Muscle of arm (tissue), 12 donors: ENCODE measurements around the gene MYO5A. TPM values are rescaled to one million over a fixed set of nuclear protein-coding genes. Genes with fewer than 3 reads are reported as not detected.

Experiments
- DNase-seq: peaks from one replicate; pipeline ENCODE4 v3.0.0-alpha.2; 2013
- polyA plus RNA-seq, 12 donors: library from polyadenylated mRNA; unstranded; fragments of 120-200 nt; gene quantifications; one replicate each; pipeline ENCODE4 v1.2.1, GENCODE V29; 2013; ENCODE audit not compliant: insufficient read length in 12 of 12

Gene MYO5A
- polyA plus RNA-seq, 12 donors = 4.5 to 21.8 (median 7.3) TPM; not detected in 1

GRCh38 chr15:52334491-52335160 lies 194.1 kb downstream of the MYO5A start:
- DNase-seq = no peak

GRCh38 chr15:52331490-52332240 lies 197.0 kb downstream of the MYO5A start:
- peak; percentile 19 for DNase-seq

GRCh38 chr15:52329987-52330386 lies 198.7 kb downstream of the MYO5A start:
- no peak for DNase-seq

GRCh38 chr15:52329150-52329549 lies 199.5 kb downstream of the MYO5A start:
- no peak for DNase-seq

DNA sequence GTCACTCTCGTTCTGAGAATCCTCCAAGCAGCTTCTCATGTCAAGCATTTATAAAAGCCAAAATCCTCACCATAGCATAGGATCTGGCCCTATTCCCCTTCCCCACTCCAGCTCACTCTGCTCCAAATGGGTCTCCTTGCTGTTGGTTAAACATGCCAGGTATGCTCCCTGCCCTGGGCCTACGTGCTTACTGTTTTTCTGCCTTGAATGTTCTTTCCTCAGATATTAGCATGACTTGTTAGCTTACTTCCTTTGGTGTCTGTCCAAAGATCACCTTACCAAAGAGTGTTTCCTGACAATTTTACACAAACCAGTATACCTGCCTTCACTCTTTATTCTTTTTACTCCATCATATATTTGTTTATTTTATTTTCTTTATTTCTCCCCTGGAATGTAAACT lies 200.0 kb downstream of the MYO5A start:
- no peak for DNase-seq

DNA sequence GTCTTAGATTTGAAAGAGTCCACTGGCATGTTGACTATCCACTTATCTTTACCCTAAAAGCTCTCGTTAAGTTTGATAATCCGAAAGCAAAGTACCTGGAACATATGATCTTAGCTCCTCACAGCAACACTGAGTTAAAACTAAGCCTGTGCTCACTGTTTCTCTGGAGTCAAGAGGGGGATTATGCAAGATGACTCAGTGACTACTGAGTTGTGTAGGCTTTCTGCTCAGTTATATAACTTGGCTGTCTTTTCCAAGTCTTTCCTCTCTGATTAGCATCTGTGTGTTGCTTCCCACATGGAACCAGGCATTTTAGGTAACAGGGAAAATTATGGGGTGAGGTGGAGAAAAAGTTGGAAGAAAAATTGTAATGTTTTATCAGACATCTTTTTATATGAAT lies 201.9 kb downstream of the MYO5A start:
- no peak for DNase-seq

- no peak for DNase-seq
Observed at GRCh38 chr15:52324109-52324508, 204.6 kb downstream of the MYO5A start.

- DNase-seq = no peak
Observed at GRCh38 chr15:52318729-52319500, 209.8 kb downstream of the MYO5A start.

DNA sequence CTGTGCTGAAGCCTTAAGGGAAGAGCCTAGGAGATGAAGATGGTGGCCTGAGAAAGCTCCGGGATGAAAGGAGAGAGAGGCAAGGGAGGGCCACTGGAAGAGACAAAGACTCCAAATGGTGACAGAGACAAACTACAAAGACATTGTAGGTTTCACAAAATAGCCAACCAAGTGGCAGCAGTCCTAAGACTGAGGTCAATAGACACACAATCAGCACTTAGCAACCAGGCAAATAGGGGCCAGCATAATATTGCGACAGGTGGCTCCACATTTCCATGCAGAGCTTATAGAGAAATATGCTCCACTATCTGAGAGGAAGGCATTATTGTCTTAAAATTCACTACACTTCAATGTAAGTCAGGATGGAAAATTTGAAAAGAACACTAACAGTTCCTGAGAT lies 211.0 kb downstream of the MYO5A start:
- DNase-seq = no peak

- DNase-seq = no peak
Observed at GRCh38 chr15:52317022-52317421, 211.7 kb downstream of the MYO5A start.

DNA sequence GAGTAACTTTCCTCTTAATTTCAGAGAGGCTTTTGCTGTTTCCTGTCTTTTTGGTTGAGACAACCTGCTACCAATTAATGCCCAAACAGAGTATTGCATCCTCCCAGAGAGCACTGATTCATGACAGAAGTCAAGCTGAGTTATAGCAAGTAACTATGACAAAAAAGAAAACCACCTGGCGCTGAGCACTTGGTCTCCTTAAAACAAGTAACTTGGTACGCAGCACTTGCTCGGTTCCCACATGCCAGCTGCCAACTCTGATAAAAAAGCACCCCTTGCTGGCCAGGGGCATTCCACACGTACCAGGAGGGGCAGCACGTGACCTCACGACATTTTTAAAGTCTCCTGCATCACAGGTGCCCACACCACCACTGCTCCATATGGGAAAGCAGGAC lies 219.5 kb downstream of the MYO5A start:
- DNase-seq = no peak

DNA sequence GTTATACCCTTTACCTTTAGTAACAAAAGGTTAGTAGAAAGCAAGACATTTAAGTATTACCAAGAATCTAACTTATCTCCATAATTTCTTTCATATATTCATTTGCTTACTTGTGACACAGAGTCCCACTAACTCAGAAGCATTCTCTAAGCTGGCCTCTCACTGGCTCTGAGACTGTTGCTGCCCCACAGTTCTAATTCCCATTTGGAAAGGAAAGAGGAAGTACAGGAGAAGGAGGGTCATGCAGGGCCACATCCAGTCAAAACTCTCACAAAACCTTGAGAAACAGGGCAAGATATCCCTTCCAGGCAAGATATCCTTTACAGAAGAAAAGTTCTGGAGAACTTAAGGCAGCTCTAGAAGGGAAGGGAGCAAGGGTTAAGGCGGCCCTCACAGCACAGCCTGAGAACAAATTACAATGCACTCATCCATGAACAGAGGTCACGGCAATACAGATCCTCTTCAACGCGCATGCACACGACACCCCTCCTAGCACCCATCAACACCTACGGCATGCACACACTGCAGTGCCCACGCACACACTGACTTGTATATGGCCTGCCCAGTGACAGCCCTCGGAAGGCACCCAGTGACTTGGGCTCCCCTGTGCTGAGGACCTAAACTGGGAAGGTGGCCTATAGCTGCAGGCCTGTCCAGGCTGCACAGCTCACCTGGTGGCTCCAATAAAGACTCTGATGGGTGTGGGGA lies 220.1 kb downstream of the MYO5A start:
- DNase-seq = no peak

- DNase-seq = no peak
Observed at GRCh38 chr15:52307847-52308246, 220.8 kb downstream of the MYO5A start.

DNA sequence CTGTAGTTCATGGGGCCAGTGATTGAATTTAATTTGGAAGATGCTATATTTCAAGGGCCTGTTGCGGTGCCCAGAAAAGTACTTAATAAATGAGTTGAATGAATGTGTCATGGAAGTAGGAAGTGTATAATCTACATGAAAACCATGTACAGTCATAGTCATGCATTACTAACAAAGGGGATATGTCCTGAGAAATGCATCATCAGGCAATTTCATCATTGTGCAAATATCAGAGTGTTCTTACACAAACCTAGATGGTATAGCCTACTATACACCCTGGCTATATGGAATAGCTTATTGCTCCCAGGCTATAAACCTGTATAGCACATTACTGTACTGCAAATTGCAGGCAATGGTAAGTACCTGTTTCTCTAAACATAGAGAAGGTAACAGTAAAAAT lies 222.4 kb downstream of the MYO5A start:
- DNase-seq = no peak

DNA sequence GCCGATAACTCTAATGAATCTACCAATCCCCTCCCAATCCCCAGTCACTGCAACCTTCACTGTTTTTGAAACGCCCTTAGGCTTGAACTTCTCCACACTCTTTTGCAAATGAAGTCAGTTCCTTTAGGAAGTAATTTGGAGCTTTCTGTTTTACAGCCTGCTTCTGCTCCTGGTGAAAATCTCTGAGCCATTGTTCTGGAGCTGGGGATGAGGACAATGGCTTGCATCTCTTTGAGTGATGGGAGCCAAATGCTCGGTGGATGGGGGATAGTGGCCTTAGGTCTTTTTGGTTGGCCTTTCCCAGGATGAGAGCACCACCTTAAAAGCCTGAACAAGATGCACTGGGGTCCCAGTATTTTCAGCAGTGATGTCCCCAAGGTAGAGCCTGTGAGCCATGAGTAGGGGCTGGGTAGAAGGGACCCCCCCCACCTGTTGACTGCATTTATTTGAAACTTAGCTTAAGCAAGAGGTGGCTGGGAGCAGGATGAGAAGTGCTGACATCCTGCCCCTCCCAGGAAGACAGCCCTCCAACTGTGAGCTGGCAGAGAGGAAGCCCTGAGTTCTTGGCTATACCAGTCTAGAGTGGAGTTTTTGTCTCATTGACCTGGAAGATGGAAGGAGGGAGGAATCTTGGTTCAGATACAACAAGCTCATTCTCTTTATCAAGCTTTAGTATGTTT lies 225.4 kb downstream of the MYO5A start:
- DNase-seq = no peak

DNA sequence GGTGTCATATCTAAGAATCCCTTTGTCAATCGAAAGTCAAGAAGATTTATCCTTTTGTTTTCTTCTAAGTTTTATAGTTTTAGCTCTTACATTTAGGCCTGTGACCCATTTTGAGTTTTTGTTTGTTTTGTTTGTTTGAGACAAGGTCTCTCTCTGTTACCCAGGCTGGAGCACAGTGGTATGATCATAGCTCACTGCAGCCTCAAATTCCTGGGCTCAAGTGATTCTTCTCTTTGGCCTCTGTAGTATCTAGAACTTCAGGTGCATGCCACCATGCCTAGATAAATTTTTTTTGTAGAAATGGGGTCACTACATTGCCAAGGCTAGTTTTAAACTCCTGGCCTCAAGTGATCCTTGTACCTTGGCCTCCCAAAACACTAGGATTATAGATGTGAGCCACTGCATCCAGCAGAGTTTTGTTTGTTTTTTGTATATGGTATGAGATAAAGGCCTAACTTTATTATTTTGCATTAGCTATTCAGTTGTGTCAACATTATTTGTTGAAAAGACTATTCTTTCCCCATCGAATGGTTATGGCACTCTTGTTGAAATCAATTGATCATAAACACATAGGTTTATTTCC lies 227.3 kb downstream of the MYO5A start:
- no peak for DNase-seq

GRCh38 chr15:52295421-52296001 lies 233.2 kb downstream of the MYO5A start, which contains the start of gene MYO5C:
MYO5C (minus strand) TSS chr15:52295804; CDS start chr15:52295636, 168 bp downstream.
- DNase-seq = peak; percentile 54

DNA sequence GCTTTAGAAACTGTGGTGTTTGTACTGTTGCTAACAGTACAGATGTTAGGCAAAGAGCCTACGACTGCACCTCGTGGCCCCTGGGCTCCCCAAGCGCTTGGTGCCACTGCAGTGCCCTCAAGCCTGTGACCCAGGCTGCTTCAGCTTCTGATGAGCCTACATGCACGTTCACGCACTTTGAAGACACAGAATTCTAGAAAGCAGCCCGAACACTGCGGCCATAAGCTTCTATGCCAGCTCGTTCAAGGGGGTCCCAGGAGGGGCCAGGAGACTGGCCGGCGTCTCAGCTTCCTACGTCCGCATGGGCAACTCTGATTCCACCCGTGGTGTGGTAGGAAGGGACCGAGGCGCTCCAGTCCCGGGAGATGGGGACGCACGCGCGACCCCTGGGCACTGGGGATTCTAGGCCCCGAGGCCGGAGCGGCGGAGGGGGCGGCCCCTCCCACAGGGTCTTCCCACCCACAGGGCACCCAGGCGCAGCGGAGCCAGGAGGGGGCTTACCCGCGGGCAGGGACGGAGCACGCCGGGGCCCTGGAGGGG lies 233.7 kb downstream of the MYO5A start:
- no peak for DNase-seq

DNA sequence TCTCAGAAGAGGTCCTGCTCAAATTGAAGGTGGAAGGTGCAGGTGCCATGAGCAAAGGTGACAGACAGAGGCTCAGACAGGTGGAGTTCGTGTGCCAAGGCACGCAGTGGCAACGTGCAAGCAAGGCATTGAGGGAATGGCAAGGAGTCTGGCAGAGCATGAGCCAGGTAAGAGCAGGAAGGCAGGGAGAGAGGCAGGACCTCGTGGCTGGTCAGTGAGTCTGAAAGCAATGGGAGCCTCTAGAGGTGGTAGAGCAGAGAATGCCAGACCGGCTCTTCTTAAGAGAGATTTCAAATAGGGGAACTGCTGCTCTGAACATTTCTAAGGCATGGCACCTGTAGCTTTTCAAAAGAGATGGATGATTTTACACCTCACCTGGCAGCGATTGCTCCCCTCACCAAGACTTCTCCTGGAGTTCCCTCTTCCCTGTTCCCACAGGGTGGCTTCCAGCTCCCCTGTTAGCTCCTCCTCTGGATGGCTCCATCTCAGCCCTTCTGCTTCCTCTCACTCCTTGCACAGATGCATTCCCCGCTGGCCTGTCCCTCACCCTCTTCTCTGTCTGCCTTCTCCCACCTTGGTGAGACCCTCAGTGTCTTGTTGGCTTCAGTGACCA lies 235.8 kb downstream of the MYO5A start:
- no peak for DNase-seq

DNA sequence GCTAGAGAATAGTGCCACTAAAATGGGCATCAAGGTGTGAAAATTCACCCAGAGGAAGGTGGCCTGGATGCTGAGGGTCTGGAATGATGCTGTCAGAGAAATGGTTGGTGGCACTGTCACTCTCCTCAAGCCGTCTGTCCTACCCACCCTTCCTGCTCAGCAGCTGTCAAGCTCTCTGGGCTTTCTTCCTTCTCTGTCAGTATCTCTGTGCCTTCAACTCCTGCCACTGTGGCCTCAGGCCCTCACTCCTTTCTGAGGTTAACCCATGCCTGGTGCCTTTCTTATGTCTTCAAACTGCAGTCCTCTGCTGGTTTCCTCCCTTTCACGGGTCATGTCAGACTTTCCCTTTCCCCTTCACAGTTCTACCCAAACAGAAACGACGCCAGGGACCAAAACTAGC lies 237.5 kb downstream of the MYO5A start:
- no peak for DNase-seq
